Activated T-cell treated with anti-CD3 and anti-CD28 coated beads, Interleukin-2, amount 50 U/mL, for 48 hours (primary cell): ENCODE data around the gene FRMPD2.
"Not testable (repeated sequence)": the region's sequence is repeated elsewhere in the genome, so short reads cannot be mapped to it uniquely, and the experiment has no call there.

Experiments
- DNase-seq, 2 experiments: peaks; one replicate each; pipeline ENCODE4 v3.0.0-alpha.2; 2020

FRMPD2 gene

DNA sequence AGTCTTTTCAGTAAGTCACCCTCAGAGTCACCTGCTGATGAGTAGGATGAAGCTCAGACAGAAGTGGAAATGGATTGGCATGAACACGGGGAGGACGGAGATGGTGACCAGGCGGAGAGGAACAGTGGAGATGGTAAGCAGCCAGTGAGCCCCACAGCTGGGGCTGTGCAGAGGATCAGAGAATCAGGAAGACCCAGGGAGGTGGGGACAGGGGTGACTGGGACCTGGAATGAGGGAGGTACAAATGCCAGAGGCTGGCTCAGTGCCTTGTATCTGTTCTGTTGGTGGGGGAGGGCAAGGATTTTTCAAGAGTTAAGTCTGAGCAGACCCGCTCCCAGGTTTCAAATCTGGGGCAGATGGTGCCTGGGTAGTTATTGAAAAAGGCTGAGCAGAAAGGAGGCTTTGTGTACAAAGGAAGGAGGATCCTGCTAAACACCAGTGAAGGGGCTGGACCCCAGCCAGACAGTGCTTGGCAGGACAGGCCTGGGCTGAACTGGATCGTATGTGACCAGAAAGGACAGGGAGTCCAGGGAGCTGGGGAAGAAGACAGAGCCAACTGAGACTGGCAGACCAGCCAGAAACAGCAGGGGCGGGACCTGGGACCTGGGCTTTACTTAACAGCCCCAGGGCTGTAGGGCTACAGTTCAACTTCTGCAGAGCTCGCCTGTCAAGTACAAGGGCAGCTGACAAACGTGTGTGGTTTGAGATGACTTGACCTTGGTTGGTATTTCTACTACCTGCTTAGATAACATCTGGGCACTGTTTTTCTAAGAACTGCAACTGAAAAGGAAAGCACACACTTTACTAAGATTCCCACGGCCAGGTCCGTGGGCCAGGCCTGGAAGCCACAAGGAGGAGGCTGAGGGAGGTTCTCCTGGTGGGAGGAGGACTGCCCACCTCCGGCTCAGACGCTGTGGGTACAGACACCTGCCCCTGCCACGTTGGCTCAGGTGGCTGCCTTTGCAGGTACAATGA is 13.2 kb upstream of the FRMPD2 start:
- DNase-seq = no peak

DNA sequence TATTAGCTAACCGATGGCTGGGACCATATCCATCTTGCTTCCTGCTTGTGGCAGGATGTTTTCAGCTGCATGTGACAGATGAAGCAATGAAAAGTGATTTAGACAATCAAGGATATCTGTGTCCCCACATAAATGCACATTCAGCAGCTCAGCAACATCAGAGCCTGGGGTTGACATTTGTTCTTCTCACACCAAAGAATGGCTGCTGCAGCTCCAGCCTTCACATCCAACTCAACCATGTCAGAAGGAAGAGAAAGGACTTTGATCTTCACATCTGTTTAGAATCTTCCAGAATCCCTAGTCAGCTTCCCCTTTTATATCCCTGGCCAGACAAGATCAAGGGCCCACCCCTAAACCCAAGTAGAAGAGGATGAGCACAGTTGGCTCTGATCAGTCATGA is 11.9 kb upstream of the FRMPD2 start:
- DNase-seq = no peak

DNA sequence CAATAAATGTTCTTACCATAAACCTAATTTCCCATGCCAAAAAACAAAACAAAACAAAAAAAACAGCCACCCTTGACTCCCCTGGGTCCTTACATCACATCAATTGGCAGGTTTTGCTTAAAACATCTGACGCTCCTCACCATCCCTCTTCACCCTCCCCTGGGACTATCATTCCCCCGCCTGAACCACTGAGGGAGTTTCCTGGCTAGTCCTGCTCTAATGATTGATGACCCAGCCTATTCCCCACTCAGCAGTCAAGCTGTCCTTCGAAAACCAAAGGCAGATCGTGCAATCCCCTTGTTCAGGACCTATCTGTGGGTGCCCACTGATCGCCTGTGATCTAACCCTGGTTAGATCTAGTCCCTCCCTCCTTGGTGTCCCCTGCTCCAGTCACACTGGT is 11.2 kb upstream of the FRMPD2 start:
- no peak for DNase-seq

DNA sequence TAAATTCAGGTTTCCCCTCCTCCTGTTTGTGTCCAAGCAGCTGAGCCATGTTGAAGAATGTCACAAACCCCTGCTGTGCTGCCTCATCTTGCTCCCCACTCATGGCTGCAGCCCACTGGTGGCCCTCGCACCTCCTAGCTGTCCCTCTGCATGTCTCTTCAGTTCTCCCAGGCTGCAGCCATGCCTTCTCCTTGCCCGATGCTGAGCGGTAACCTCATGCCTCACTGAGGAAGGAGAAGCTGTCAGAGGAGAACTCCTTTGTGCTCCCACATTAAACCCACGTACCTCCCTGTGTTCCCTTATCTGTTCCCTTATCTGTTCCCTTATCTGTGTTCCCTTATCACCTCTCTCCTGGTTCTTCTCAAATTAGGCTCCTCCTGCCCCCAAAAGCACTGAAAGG is 10.3 kb upstream of the FRMPD2 start:
- DNase-seq = no peak

DNA sequence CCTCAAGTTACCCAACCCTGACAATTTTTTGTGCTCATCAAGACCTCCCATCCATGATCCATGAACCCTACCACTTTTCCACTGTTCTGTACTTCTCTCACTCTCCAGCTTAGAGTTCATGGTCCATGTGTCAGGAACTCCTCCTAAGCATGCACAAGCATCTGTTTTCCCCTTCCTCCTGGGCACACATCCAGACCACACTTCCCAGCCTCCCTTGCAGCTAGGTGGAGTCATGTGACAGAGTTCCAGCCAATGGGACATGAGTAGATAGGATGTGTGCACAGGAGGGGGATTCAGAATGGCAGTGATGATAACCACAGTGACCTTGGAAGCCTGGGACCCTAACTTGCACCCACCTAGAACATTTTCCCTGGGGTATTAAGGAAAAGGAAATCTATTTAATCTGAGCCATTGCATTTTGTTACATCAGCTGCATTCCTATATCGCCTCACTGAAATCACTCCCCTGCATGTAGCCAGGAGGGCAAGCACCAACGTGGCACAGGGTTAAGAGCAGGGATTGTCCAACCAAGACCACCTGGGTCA is 9.6 kb upstream of the FRMPD2 start:
- no peak for DNase-seq

DNA sequence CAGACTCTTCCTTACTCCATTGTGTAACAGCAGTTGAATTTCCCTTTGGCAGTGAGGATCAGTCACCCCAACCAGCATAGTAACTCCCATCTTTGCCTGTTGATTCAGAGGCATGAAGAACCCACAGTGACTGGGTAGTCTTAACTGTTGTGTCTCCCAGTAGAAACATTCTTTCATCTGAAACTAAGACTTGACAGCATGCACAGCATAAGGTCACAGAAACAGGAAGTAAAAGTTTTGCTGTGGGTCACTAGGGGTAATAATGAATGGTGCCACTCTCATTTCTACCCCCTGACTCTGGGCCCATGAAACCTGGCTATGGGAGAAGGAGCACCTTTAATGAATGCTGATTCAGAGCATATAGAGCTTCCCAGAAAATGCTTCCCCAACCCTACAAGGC is 8.3 kb upstream of the FRMPD2 start:
- no peak for DNase-seq

DNA sequence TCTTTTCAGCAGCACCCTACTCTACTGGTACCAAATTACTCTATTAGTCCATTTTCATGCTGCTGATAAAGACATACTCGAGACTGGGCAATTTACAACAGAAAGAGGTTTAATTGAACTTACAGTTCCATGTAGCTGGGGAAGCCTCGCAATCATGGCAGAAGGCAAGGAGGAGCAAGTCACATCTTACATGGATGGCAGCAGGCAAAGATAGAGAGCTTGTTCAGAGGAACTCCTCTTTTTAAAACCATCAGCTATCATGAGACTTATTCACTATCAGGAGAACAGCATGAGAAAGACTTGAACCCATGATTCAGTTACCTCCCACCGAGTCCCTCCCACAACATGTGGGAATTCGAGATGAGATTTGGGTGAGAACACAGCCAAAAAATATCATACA is 7.2 kb upstream of the FRMPD2 start:
- not testable (repeated sequence) for DNase-seq

DNA sequence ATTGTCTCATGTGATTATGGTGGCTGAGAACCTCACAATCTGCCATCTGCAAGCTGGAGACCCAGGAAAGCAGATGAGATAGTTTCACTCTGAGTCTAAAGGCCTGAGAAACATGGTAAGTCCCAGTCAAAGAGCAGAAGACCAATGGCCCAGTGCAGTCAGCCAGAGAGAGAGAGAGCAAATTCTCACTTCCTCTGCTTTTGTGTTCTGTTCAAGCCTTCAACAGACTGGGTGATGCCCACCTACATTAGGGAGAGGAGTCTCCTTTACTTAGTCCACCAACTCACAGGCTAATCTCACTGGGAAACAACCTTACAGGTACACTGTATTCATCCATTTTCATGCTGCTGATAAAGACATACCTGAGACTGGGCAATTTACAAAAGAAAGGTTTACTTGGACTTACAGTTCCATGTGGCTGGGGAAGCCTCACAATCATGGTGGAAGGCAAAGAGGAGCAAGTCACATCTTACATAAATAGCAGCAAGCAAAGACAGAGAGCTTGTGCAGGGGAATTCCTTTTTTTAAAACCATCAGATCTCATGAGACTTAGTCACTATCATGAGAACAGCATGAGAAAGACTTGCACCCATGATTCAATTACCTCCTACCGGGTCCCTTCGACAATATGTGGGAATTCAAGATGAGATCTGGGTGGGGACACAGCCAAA is 4.7 kb upstream of the FRMPD2 start:
- no peak for DNase-seq

DNA sequence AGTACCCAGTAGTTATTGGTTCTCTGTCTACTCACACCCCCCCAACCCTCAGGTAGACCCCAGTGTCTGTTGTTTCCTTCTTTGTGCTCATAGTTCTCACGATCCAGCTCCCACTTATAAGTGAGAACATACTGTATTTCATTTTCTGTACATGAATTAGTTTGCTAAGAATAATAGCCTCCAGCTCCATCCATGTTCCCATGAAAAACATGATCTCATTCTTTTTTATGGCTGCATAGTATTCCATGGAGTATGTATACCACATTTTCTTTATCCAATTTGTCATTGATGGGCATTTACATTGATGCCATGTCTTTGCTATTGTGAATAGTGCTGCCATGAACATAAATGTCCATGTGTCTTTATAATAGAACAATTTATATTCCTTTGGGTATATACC is 2.6 kb upstream of the FRMPD2 start:
- no peak for DNase-seq

DNA sequence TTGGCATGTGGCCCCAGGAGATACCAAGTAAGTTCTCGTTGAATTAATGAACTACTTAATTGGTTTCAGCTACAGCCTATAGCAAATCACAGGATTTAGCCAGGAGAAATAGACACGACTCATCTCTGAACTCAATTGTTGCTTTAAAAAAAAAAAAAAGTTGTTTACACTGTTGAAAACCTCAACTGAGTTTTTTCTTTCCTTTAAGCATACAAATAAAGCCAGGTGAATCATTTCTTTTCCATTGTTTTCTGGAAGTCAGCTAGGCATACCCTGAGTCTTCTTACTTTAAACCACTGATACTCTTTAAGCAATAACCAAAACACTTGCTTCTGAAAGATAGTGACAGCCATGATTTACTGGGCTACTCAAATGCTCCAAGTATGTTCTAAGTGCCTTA is 755 bp downstream of the FRMPD2 start:
- no peak for DNase-seq

DNA sequence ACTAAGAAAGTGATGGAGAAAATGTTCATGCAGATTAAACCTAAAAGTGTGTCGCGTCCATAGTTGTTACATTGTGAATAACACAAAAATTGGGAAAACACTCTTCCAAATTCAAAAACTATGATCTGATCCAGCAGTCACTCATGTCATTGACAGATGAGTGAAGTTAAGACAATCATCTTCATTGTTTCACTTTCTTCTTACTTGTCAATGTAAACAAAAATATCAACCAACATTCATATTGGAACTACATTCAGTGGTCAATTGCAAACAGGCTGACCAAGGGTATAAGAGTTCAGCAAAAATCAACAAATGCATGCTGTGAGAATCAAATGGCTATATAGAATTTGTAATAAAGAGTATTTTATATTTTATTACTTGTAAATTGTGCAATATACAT is 1.8 kb downstream of the FRMPD2 start:
- no peak for DNase-seq

DNA sequence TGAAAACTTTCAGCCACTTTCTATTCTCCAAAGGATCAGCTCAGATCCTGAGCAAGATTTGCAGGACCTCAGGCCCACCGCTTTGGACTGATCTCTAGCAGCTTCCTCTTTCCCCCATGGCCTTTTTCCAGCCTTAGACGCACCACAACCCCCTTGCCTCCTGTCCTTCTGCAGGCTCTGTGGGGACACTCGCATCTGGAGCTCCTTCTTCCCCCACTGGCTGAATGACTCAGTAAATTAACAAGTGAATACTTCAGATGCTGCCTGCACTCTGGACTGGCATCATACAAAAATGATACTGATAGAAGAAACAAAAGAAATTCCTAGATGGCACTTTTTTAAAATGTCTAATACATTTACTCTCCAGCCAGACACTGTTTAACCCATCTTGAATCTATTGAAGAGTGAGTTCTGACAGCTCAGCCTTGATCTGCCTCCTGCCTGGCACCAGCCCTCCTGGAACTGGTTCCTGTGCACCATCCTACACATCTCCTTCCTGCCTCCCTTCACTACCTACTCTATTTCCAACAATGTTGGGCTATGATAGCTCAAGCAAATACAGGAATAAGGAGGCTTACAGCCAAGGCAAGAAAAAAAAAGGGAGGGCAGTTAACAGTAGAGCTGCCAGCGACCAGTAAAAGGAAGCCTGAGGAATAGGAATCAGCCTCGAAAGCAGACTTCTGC is 3.3 kb downstream of the FRMPD2 start:
- DNase-seq = no peak

DNA sequence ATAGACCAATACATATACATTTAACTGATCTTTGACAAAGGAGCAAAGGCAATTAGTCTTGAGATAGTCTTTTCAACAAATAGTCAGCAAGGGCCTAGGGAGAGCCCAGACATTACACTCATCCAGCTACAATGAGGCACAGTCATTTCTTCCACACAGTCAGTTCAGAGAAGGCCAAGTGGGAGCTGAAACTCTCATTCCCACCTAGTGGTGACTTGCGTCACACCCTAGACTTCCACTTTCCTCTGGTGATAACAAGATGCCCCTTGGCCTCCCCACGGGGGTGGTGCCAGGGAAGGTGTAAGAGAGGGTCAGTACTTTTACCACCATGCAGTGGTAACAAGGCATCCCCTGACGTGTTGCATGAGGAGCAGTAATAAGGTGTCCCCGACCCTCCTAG is 8.0 kb downstream of the FRMPD2 start:
- DNase-seq = peak; percentile 38 to 40

DNA sequence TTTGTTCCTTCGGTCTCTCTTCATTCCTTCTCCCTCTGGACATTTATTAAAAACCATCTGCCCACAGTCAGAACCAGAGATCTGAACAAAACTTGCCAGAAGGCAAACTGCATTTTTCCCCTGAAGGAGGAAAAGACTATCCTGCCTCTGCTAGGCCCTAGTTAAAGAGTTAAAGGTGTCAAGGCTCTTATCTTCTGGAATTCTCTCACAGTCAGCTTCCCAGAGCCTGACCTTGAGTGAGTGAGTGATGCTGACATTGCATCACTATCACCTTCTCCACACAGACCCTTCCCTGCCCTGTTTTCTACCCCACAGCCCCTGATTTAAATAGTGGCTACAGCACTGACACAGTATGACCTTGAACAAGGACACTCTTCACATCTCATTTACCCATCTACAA is 16.4 kb downstream of the FRMPD2 start:
- no peak for DNase-seq

DNA sequence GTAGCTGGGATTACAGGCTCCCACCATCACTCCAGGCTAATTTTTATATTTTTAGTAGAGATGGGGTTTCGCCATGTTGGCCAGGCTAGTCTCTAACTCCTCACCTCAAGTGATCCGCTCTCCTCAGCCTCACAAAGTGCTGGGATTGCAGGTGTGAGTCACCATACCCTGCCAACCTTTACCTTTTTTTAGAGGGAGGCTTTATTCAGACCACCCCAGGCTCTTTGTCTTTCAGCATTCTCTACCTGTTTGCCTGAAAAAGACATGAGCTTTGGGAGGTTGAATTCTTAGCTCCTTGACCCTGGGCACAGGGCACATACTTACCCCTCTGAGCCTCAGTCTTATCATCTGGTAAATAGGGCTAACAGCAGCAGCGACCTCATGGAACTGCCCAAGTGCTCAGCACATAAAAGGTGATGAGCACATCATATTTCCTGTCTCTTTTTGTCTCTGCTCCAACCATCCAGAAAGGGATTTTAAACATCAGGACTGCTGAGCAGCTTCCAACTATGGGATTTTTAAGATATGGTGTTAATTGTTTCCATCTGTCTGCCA is 17.0 kb downstream of the FRMPD2 start:
- no peak for DNase-seq

DNA sequence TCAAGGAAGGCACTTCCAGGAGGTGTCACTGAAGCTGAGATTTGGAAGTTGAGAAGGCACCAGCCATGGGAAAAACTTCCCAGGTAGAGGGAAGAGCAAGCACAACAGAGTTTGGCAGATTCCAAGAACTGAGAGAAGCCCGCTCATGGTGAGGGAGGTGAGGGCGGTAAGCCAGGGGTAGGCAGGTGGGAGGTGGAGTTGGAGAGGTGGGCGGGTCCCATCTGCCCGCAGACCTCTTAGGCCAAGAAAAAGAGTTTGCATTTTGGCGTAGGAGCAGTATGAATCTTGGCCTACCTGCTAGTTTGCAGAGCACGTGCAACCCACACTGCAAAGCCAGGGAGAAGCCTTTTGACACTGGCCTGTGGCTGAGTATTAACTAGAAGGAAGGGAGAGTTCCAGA is 18.8 kb downstream of the FRMPD2 start:
- no peak for DNase-seq

DNA sequence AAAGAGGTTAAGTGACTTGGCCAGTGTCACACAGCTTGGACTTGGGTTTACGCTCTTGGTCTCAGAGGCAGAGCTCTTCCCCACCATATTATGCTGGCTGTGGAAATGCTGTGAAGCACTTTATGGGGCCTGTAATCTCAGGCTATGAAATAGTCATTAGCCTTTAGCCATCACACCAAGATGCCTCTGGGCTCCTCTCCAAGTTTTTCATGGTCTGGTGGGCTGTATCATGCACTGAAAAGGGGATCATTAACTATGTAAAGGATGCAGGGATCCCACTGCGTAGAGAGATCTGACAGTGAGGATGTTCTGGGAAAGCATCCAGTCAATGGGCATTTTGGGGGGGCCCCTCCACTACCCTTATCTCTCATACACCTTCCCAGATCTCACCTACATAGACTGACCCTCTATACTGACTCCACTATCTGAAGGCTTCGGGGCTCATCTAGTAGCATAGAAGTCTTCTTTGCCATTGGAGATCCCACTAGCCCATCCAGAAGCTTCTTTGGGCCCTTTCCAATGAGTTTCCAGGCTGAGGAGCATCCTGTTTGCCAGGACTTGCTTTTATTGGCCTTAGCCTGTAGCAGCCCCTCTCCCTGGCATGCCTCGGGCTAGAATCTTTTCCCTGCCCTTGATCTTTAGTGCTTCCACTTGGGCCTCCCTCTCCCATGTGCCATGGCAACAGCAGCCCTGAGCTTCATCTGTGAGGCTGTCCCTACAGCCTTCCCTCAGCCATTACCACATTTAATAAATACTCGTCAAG is 19.6 kb downstream of the FRMPD2 start:
- DNase-seq = no peak

DNA sequence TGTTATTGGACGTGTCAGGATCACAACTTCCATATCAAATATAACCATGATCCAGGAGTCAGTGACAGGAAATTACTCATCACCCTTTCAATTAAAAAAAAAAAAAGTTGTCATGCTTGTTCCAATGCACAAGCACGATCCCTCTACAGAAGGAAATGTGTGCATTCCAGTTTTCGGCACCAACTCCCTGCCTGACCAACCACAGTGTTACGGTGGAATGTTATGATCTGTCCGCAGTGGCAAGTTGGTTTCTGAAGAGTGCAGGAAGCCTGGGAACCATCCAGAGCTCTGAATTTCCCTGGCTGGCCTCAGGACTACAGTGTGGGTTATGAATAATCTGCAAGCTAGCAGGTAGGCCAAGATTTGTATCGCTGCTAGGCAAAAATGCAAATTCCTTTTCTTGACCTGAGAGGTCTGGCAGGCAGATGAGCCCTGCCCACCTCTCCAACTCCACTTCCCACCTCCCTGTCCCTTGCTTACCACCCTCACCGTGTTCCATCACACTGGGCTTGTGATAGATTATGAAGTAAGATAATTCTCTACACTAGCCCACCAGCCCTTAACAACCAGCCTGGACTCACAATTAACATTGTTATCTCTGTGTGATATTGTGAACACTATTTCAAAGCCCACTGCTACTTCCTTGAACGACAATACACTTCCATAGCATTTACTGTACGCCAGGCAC is 20.4 kb downstream of the FRMPD2 start:
- no peak for DNase-seq

DNA sequence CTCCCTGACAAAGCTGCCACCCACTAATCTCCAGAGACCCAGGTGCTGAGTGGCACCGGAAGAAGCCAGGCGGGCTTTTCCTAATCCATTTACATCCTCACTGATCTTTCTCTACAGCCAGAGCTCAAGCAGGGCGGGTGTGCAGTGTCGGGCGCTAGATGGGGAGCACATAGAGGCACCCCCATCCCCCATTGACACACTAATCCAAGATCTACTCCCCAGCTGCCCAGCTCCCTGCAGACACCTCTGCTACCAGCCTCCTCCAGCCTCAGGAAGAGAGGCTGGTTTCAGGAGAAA is 22.2 kb downstream of the FRMPD2 start:
- no peak for DNase-seq

DNA sequence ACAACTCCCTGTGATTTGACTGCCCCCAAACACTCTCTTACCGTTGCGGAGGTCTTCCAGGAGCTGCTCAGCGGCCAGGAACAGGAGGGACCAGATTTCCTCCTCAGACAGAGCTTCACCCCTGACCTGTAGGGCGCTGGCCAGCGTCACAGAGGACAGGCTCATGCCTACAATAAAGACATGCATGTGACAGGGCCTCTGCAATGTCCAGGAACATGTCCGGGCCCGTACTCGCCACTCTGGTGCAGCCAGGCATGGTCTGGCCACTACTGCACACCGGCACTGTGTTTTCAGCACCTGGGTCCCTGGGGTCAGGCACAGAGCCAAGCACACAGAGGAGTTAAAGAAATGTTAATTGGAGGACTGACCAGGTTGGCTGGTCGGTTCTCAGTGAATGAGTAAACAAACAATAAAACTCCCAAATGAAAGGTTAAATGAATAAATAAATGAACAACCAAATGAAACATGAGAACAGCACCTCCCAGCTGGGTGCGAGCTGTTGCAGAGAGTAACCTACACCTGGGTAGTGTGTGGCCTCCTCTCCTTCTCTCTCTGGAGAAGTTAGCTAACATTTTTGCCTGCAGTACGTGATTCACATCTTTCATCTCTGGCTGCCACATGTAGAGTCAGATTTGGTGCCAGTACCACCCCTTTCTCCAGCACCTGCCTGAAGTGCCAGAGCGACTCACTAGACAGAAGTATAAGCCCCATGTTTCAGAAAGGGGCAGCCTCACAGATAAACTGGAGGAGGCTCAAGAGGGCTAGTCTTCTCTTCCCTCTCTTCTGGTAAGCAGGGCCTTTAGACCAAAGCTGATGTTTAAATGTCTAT is 22.8 kb downstream of the FRMPD2 start:
- DNase-seq = no peak

DNA sequence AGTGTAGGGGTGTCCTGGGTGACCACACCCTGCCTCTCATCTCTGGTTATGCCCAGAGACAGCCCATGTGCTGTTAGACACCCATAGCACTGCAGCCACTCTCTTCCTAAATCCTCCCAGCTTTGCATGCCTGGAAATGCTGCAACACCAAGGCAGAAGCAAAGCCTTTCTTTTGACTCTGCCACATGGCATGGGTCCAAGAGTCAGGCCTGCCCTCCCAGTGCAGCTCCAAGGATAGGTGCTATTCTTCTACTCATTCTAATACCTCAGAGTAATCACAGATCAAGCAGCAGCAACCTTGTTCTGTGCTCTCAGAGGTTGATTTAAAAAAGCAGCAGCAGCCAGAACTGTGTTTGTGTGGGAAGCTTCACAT is 23.4 kb downstream of the FRMPD2 start:
- DNase-seq = no peak
